Epithelial cell of proximal tubule (primary cell): Measurements from ENCODE around the gene AP1S2. TPM values are rescaled to one million over a fixed set of nuclear protein-coding genes. Genes with fewer than 3 reads are reported as not detected.
A peak's percentile ranks its signal among the peaks of the same experiment; 100 is the strongest.

Experiments used
- DNase-seq: peaks from one replicate; pipeline ENCODE4 v3.0.0-alpha.2; 2011; ENCODE audit warnings: low read depth
- H3K4me3 ChIP-seq: 2 replicates; pipeline ENCODE4 v1.5.1; 2011; ENCODE audit warnings: low read depth, mild to moderate bottlenecking, low read length
- CTCF ChIP-seq: conservative IDR thresholded peaks from 2 replicates; pipeline ENCODE4 v1.5.1; 2012; ENCODE audit warnings: low read depth, mild to moderate bottlenecking, low read length
- total RNA-seq: library from RNA; depleted of rRNA; stranded (reverse); fragments of >200 nt; gene quantifications from 2 replicates; pipeline ENCODE4 v1.2.3, GENCODE V29; 2015

Gene AP1S2
- total RNA-seq, 1 donor from 2014 or later: 69.0 TPM

GRCh38 chrX:15789979-15790768 lies 64.4 kb downstream of the AP1S2 start, which contains the start of gene ZRSR2:
ZRSR2 (plus strand) TSS chrX:15790484; CDS start chrX:15790496, 12 bp downstream.
- no peak for TF ChIP-seq CTCF
- H3K4me3 ChIP-seq: peak within 1 kb of the TSS; percentile 80
- no peak for DNase-seq

GRCh38 chrX:15786915-15787314 lies 67.7 kb downstream of the AP1S2 start:
- no peak for DNase-seq
- TF ChIP-seq CTCF: no peak
- H3K4me3 ChIP-seq: no peak overlapping the region

- no peak for TF ChIP-seq CTCF
- no peak for DNase-seq
- no peak overlapping the region for H3K4me3 ChIP-seq
Observed at GRCh38 chrX:15785176-15785750, 69.3 kb downstream of the AP1S2 start.

- no peak for DNase-seq
- no peak overlapping the region for H3K4me3 ChIP-seq
- TF ChIP-seq CTCF: no peak
Observed at GRCh38 chrX:15781961-15782699, 72.5 kb downstream of the AP1S2 start.

Other genes starting within 250 kb of the AP1S2 start
- 1.7 and 3.3 TPM in 2 replicates for gene CLTRN, start 190.0 kb downstream of the AP1S2 start, total RNA-seq
- 0.94 and 2.4 TPM in 2 replicates for gene CA5B, start 116.5 kb downstream of the AP1S2 start, total RNA-seq
- 3.1 and 4.6 TPM in 2 replicates for gene ZRSR2, start 64.3 kb downstream of the AP1S2 start, total RNA-seq